GM06990 (cell line): Measurements from ENCODE around the gene RORB.

Experiments
- DNase-seq: peaks from one replicate; pipeline ENCODE4 v3.0.0-alpha.2; 2011; ENCODE audit not compliant: insufficient read length; ENCODE audit errors: extremely low read depth
- H3K27me3 ChIP-seq: replicated peaks from 2 replicates; pipeline ENCODE4 v1.6.0; 2011; ENCODE audit warnings: low read length; ENCODE audit not compliant: control insufficient read depth, insufficient read depth
- H3K36me3 ChIP-seq: 2 replicates; pipeline ENCODE4 v1.5.1; 2011; ENCODE audit warnings: low read length; ENCODE audit not compliant: control insufficient read depth, insufficient read depth
- H3K4me3 ChIP-seq: replicated peaks from 2 replicates; pipeline ENCODE4 v1.5.1; 2011; ENCODE audit warnings: low read depth, mild to moderate bottlenecking, control low read depth, low read length
- CTCF ChIP-seq: IDR thresholded peaks from 2 replicates; pipeline ENCODE4 v1.5.1; 2011; ENCODE audit warnings: low read length, control low read depth, mild to moderate bottlenecking, inconsistent platforms; ENCODE audit not compliant: insufficient read depth, poor library complexity, severe bottlenecking

Gene RORB

DNA sequence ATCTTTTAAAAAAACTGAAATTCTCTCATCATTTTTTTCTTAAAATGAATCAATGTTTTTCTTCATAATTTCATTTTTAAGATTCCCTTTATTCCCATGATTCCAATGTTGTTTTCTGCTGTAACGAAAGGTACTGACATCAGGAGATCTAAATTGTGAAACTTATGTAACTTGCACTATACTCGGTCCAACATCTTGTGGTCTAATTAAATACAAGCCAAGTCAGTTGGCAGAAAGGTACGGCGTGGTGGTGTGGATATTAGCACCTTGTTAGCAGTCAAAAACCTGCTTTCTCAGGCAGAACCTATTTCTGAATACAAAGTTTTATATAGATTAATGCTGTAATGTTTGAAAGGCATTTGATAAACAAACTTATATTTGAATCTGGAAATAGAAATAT, 20.1 kb downstream of the RORB start:
- no peaks in the 10 kb centered on the region for H3K36me3 ChIP-seq
- no peaks in the 10 kb centered on the region; the same call in 1 of the 2 replicates for H3K27me3 ChIP-seq
- TF ChIP-seq CTCF = no peak
- DNase-seq = no peak
- no peak overlapping the region for H3K4me3 ChIP-seq

DNA sequence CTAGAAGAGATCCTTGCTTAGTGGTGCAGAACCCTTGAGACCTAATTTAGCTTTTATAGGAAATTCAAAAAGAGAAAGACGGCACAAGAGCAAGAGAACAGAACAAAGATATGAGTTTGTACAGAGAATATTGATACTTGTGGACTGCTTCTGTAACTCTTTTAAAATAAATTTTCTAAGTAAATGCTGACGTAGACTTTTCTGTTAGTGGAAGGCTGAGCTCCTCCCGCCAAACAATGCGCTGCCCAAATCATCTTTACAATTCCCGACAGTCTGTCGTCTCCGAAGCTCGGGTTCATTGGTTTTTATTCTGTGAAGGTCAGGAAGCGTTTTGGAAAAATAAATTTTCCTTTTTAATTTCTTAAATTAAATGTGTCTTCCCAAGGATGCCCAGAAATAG, 22.3 kb downstream of the RORB start:
- no peaks in the 10 kb centered on the region for H3K36me3 ChIP-seq
- TF ChIP-seq CTCF = no peak
- no peak overlapping the region for H3K4me3 ChIP-seq
- no peak for DNase-seq
- no peaks in the 10 kb centered on the region; the same call in 1 of the 2 replicates for H3K27me3 ChIP-seq

DNA sequence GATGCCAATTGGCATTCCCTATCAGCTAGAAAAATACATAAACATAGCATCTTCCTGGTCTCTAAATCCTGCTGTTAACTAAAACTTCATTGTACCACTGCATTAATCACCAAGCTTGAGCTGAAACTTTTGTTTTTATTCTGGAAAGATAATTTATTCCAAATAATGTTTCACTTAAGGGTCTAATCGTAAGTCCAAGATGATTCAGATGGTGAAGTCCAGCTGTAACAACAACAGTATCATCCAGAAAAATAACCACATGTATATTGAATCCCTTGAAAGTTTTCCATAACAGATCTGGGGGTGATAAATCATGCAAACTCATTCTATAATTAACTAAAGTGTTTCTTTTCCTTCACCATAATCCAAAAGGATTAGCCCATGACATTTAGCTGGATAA, 23.9 kb downstream of the RORB start:
- DNase-seq = no peak
- no peaks in the 10 kb centered on the region for H3K36me3 ChIP-seq
- no peak overlapping the region for H3K4me3 ChIP-seq
- no peak for TF ChIP-seq CTCF
- H3K27me3 ChIP-seq = no peaks in the 10 kb centered on the region; the same call in 1 of the 2 replicates

GRCh38 chr9:74524289-74524688, 27.2 kb downstream of the RORB start:
- no peaks in the 10 kb centered on the region for H3K36me3 ChIP-seq
- H3K27me3 ChIP-seq = no peaks in the 10 kb centered on the region
- no peak for DNase-seq
- no peak overlapping the region for H3K4me3 ChIP-seq
- TF ChIP-seq CTCF = no peak

- no peak overlapping the region for H3K4me3 ChIP-seq
- H3K36me3 ChIP-seq = no peaks in the 10 kb centered on the region
- no peak for TF ChIP-seq CTCF
- no peak for DNase-seq
- no peaks in the 10 kb centered on the region for H3K27me3 ChIP-seq
Observed at GRCh38 chr9:74526215-74526614, 29.1 kb downstream of the RORB start.

- Histone ChIP-seq H3K36me3 (no peaks in the 10 kb centered on the region), H3K4me3 (no peak overlapping the region), H3K27me3 (no peaks in the 10 kb centered on the region)
- TF ChIP-seq CTCF = no peak
- no peak for DNase-seq
Observed at GRCh38 chr9:74527718-74528117, 30.6 kb downstream of the RORB start.
